SK-N-SH treated with all-trans-retinoic acid at 6 μM for 48 hours (cell line): ENCODE measurements around the gene ORC2.

ENCODE experiments used
- ATAC-seq: fragments of 200-7000 bp; cut with Tn5 transposase; 3 replicates; pipeline ENCODE4 v1.9.1; 2020; ENCODE audit warnings: mild to moderate bottlenecking, moderate library complexity
- ARNTL ChIP-seq: fragments of 450-650 bp; formaldehyde crosslinking; IDR thresholded peaks from 2 replicates; pipeline ENCODE4 v1.5.0; 2020; ENCODE audit warnings: low read depth, mild to moderate bottlenecking, moderate library complexity, borderline replicate concordance
- BACH2 ChIP-seq: fragments of 250-450 bp; sonication (Bioruptor Pico); IDR thresholded peaks from 2 replicates; pipeline ENCODE4 v1.9.0; 2021; ENCODE audit warnings: mild to moderate bottlenecking, borderline replicate concordance
- CREB5 ChIP-seq: fragments of 250-450 bp; sonication (Bioruptor Pico); IDR thresholded peaks from 2 replicates; pipeline ENCODE4 v1.5.1; 2020; ENCODE audit warnings: low read depth, mild to moderate bottlenecking, moderate library complexity
- CSDC2 ChIP-seq: fragments of 250-450 bp; sonication (Bioruptor Pico); IDR thresholded peaks from 2 replicates; pipeline ENCODE4 v1.5.0; 2020; ENCODE audit warnings: mild to moderate bottlenecking, moderate library complexity
- CSRNP3 ChIP-seq: fragments of 250-450 bp; sonication (Bioruptor Pico); IDR thresholded peaks from 2 replicates; pipeline ENCODE4 v1.5.1; 2021; ENCODE audit warnings: mild to moderate bottlenecking, moderate library complexity
- ESRRG ChIP-seq: fragments of 250-450 bp; sonication (Bioruptor Pico); IDR thresholded peaks from 2 replicates; pipeline ENCODE4 v1.6.1; 2021; ENCODE audit warnings: mild to moderate bottlenecking
- GLIS3 ChIP-seq: fragments of 250-450 bp; sonication (Bioruptor Pico); IDR thresholded peaks from 2 replicates; pipeline ENCODE4 v1.5.0; 2020; ENCODE audit warnings: mild to moderate bottlenecking, moderate library complexity
- OSR1 ChIP-seq: fragments of 250-450 bp; sonication (Bioruptor Pico); IDR thresholded peaks from 2 replicates; pipeline ENCODE4 v1.8.0; 2022; ENCODE audit warnings: moderate library complexity, mild to moderate bottlenecking, inconsistent platforms
- PATZ1 ChIP-seq: fragments of 250-450 bp; sonication (Bioruptor Pico); IDR thresholded peaks from 2 replicates; pipeline ENCODE4 v1.8.0; 2020; ENCODE audit warnings: mild to moderate bottlenecking, moderate library complexity, borderline replicate concordance
- PPARA ChIP-seq: fragments of 250-450 bp; sonication (Bioruptor Pico); IDR thresholded peaks from 2 replicates; pipeline ENCODE4 v1.5.0; 2020; ENCODE audit warnings: mild to moderate bottlenecking, borderline replicate concordance
- SNAI2 ChIP-seq: fragments of 250-450 bp; sonication (Bioruptor Pico); IDR thresholded peaks from 2 replicates; pipeline ENCODE4 v1.5.0; 2020; ENCODE audit warnings: mild to moderate bottlenecking, moderate library complexity
- TSHZ2 ChIP-seq: fragments of 250-450 bp; sonication (Bioruptor Pico); IDR thresholded peaks from 2 replicates; pipeline ENCODE4 v1.5.0; 2020; ENCODE audit warnings: mild to moderate bottlenecking, moderate library complexity
- ZC3H10 ChIP-seq: fragments of 250-450 bp; sonication (Bioruptor Pico); IDR thresholded peaks from 2 replicates; pipeline ENCODE4 v1.5.1; 2021; ENCODE audit warnings: mild to moderate bottlenecking, moderate library complexity
- ZFP3 ChIP-seq: fragments of 250-450 bp; sonication (Bioruptor Pico); IDR thresholded peaks from 2 replicates; pipeline ENCODE4 v1.5.0; 2020; ENCODE audit warnings: mild to moderate bottlenecking, moderate library complexity
- ZFP30 ChIP-seq: fragments of 450-650 bp; formaldehyde crosslinking; IDR thresholded peaks from 2 replicates; pipeline ENCODE4 v1.5.0; 2022; ENCODE audit warnings: mild to moderate bottlenecking, moderate library complexity
- ZNF565 ChIP-seq: fragments of 450-650 bp; formaldehyde crosslinking; conservative IDR thresholded peaks from 2 replicates; pipeline ENCODE4 v1.5.0; 2020; ENCODE audit warnings: low read depth, mild to moderate bottlenecking, moderate library complexity
- ZNF70 ChIP-seq: fragments of 450-650 bp; formaldehyde crosslinking; IDR thresholded peaks from 2 replicates; pipeline ENCODE4 v1.5.0; 2020; ENCODE audit warnings: mild to moderate bottlenecking, moderate library complexity
- ZNF8 ChIP-seq: fragments of 450-650 bp; formaldehyde crosslinking; IDR thresholded peaks from 2 replicates; pipeline ENCODE4 v1.5.0; 2020; ENCODE audit warnings: mild to moderate bottlenecking, moderate library complexity

ORC2 gene

GRCh38 chr2:200966770-200967169 is 3.3 kb upstream of the ORC2 start (continued):
- TF ChIP-seq ZFP3 (CRISPR knock-in tag): no peak
- no peak for TF ChIP-seq ZNF565 (CRISPR knock-in tag)

- ATAC-seq: peak; percentile 1; the same call in 1 of the 3 replicates
- TF ChIP-seq PPARA (CRISPR knock-in tag) (no peak), BACH2 (CRISPR knock-in tag) (no peak), ZNF565 (CRISPR knock-in tag) (no peak), ESRRG (CRISPR knock-in tag) (no peak)
These were observed 1.0 kb upstream of the ORC2 start for GRCh38 chr2:200964498-200964897.

- ATAC-seq: peak; percentile 18
These were observed 425 bp upstream of the ORC2 start for GRCh38 chr2:200963918-200964252.

GRCh38 chr2:200962811-200963123 is 693 bp downstream of the ORC2 start:
- peak; percentile 17 for ATAC-seq

More at GRCh38 chr2:200962811-200963123, 693 bp downstream of the ORC2 start:
- TF ChIP-seq CSDC2 (CRISPR knock-in tag): no peak
- TF ChIP-seq BACH2 (CRISPR knock-in tag): no peak
- no peak for TF ChIP-seq TSHZ2 (CRISPR knock-in tag)
- no peak for TF ChIP-seq OSR1 (CRISPR knock-in tag)
- TF ChIP-seq ZFP30: no peak
- no peak for TF ChIP-seq ZNF8
- no peak for TF ChIP-seq GLIS3 (CRISPR knock-in tag)
- TF ChIP-seq SNAI2: no peak
- TF ChIP-seq CREB5 (CRISPR knock-in tag): no peak
- no peak for TF ChIP-seq ZC3H10
- TF ChIP-seq PATZ1: no peak
- no peak for TF ChIP-seq PPARA (CRISPR knock-in tag)
- TF ChIP-seq CSRNP3 (CRISPR knock-in tag): no peak
- TF ChIP-seq ZNF70 (CRISPR knock-in tag): no peak
- TF ChIP-seq ARNTL: no peak
